GM06990 (cell line): Measurements from ENCODE around the gene GNAQ.
A peak's percentile ranks its signal among the peaks of the same experiment; 100 is the strongest.
"Not testable (repeated sequence)": the region's sequence is repeated elsewhere in the genome, so short reads cannot be mapped to it uniquely, and the experiment has no call there.

ENCODE experiments used
- DNase-seq: peaks from one replicate; pipeline ENCODE4 v3.0.0-alpha.2; 2011; ENCODE audit not compliant: insufficient read length; ENCODE audit errors: extremely low read depth
- H3K27me3 ChIP-seq: replicated peaks from 2 replicates; pipeline ENCODE4 v1.6.0; 2011; ENCODE audit warnings: low read length; ENCODE audit not compliant: control insufficient read depth, insufficient read depth
- H3K36me3 ChIP-seq: 2 replicates; pipeline ENCODE4 v1.5.1; 2011; ENCODE audit warnings: low read length; ENCODE audit not compliant: control insufficient read depth, insufficient read depth
- H3K4me3 ChIP-seq: replicated peaks from 2 replicates; pipeline ENCODE4 v1.5.1; 2011; ENCODE audit warnings: low read depth, mild to moderate bottlenecking, control low read depth, low read length
- TF ChIP-seq, protein P1 (sequence below): IDR thresholded peaks from 2 replicates; pipeline ENCODE4 v1.5.1; 2011; ENCODE audit warnings: low read length, control low read depth, mild to moderate bottlenecking, inconsistent platforms; ENCODE audit not compliant: insufficient read depth, poor library complexity, severe bottlenecking

The GNAQ gene

DNA sequence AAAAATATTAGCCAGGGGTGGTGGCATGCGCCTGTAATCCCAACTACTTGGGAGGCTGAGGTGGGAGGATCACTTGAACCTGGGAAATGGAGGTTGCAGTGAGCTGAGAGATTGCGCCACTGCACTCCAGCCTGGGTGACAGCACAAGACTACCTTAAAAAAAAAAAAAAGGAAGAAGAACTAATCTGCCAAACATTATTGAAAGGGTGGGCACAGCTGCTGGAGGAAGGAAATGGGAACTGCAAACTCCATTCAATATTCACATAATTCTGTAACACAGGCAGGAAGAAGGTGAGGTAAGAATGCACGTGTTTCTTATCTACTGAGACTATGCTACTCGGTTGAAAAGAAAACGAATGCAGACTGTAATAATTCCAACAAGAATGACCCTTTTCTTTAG is 262.4 kb downstream of the GNAQ start:
- TF ChIP-seq, protein P1, sequence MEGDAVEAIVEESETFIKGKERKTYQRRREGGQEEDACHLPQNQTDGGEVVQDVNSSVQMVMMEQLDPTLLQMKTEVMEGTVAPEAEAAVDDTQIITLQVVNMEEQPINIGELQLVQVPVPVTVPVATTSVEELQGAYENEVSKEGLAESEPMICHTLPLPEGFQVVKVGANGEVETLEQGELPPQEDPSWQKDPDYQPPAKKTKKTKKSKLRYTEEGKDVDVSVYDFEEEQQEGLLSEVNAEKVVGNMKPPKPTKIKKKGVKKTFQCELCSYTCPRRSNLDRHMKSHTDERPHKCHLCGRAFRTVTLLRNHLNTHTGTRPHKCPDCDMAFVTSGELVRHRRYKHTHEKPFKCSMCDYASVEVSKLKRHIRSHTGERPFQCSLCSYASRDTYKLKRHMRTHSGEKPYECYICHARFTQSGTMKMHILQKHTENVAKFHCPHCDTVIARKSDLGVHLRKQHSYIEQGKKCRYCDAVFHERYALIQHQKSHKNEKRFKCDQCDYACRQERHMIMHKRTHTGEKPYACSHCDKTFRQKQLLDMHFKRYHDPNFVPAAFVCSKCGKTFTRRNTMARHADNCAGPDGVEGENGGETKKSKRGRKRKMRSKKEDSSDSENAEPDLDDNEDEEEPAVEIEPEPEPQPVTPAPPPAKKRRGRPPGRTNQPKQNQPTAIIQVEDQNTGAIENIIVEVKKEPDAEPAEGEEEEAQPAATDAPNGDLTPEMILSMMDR, result no peak
- Histone ChIP-seq H3K4me3 (no peak overlapping the region), H3K27me3 (no peaks in the 10 kb centered on the region), H3K36me3 (no peaks in the 10 kb centered on the region)
- DNase-seq, result no peak

DNA sequence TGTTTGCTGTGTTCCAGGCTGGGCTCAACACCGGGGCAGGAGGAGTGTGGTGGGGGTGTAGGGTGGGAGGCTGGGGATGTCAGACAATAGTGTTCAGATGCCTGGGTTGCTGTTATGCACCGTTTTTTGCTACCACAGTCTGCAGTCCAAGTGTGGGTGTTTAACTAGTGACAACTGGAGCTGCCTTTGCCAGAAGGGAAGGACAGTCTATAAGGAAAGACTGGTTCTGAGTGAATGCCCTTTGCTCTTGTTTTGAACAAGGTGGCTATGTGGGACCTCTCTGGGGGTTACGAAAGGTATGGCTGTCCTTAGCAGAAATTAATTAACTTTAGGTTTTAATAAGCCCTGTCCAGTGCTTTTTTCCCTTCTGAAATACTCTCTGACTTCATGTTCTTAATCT is 265.0 kb downstream of the GNAQ start:
- no peak for DNase-seq
- TF ChIP-seq, protein P1, result no peak
- no peak overlapping the region for H3K4me3 ChIP-seq
- H3K36me3 ChIP-seq, result no peaks in the 10 kb centered on the region
- H3K27me3 ChIP-seq, result no peaks in the 10 kb centered on the region

DNA sequence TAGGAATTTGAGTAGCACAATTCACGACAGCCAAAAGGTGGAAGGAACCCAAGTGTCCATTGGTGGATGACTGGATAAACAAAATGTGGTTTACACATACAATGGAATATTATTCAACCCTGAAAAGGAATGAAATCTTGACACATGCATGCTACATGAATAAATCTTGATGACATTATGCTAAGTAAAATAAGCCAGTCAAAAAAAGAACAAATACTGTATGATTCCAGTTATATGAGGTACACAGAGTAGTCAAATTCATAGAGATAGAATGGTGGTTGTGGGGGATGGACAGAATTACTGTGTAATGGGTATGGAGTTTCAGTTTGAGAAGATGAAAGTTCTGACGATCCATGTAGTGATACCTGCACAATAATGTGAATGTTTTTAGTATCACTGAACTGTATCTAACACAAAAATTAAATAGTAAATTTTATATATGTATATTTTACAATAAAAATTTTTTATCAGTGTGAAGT is 265.8 kb downstream of the GNAQ start:
- TF ChIP-seq, protein P1, result no peak
- DNase-seq, result no peak
- H3K4me3 ChIP-seq, result no peak overlapping the region
- H3K27me3 ChIP-seq, result no peaks in the 10 kb centered on the region
- H3K36me3 ChIP-seq, result no peaks in the 10 kb centered on the region

DNA sequence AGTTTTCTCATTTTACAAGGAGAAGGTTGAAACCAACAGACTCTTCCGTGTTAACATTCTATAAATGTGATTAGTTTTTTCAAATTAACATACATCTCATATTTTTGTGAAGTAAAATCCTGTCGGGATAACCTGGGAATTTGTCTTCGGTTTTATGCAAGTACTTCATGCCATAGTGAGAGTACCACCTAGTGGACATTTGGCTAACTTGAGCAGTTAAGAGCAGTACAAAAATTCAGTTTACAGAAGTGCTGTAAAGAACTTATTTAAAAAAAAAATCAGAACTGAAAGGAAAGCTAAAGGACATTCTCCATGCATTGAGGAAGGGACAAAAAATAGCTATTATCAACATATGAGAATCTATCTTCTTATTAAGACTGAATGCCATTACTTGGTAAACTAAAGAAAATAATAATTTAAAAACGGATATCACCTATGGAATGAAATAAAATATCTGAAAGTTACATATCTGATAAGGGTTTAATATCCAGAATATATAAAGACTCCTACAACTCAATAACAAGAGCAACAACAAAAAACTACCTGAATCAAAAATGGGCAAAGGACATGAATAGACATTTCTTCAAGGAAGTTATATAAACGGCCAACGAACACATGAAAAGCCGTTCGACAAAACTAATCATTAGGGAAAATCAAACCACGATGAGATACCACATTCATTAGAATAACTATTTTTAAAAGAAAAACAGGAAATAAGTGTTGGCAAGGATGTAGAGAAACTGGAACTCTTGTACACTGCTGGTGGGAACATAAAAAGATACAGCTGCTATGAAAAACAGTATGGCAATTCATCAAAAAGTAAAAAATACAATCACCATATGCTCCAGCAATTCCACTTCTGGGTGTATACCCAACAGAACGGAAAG is 266.5 kb downstream of the GNAQ start:
- TF ChIP-seq, protein P1, result peak; percentile 62
- Histone ChIP-seq H3K36me3 (no peaks in the 10 kb centered on the region), H3K4me3 (no peak overlapping the region), H3K27me3 (no peaks in the 10 kb centered on the region)
- no peak for DNase-seq

DNA sequence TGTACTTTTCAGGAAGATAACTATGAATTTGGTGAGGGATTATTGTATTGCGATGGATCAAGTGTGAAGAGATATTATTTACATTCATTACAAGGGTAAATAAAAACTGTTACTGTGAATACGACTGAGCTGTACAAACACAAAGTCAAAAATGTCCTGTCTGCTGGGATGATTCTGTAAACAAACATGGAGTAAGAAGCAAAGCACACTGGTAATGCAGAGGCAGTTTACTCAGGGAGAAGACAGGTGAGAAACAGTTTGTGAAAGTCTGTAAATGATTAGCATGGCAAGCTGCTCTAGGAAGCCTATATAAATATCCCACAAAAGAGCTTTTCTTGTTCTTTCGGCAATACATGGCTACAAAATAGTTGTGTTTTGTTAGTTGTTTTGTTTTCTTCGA is 268.0 kb downstream of the GNAQ start:
- Histone ChIP-seq H3K36me3 (no peaks in the 10 kb centered on the region), H3K27me3 (no peaks in the 10 kb centered on the region), H3K4me3 (no peak overlapping the region)
- TF ChIP-seq, protein P1, result no peak
- DNase-seq, result no peak

DNA sequence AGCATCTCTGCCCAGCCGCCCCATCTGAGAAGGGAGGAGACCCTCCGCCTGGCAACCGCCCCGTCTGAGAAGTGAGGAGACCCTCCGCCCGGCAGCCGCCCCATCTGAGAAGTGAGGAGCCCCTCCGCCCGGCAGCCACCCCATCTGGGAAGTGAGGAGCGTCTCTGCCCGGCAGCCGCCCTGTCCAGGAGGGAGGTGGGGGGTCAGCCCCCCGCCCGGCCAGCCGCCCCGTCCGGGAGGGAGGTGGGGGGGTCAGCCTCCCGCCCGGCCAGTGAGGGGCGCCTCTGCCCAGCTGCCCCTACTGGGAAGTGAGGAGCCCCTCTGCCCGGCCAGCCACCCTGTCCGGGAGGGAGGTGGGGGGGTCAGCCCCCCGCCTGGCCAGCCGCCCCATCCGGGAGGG is 270.7 kb downstream of the GNAQ start:
- DNase-seq, H3K27me3 ChIP-seq, H3K36me3 ChIP-seq, H3K4me3 ChIP-seq: not testable (repeated sequence)
